GM19438 (cell line): ENCODE data around the gene DIRAS3.
"Not testable (repeated sequence)": the region's sequence is repeated elsewhere in the genome, so short reads cannot be mapped to it uniquely, and the experiment has no call there.

Experiments used
- ATAC-seq: cut with Tn5 transposase; IDR thresholded peaks from one replicate; pipeline ENCODE4 v1.9.1; 2021; ENCODE audit warnings: low read depth; ENCODE audit not compliant: unreplicated experiment

The DIRAS3 gene

DNA sequence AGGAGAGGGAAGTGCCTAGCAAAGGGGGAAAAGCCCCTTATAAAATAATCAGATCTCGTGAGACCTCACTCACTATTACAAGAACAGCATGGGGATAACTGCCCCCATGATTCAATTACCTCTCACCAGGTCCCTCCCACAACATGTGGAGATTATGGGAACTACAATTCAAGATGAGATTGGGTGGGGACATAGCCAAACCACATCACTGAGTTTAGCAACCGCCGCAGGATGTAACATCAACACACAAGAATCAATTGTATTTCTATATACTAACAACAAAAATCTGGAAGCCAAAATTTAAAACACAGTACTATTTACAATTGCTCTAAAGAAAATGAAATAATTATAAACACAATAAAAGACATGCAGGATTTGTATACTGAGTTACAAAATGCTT is 21.9 kb downstream of the DIRAS3 start:
- ATAC-seq, result no peak

DNA sequence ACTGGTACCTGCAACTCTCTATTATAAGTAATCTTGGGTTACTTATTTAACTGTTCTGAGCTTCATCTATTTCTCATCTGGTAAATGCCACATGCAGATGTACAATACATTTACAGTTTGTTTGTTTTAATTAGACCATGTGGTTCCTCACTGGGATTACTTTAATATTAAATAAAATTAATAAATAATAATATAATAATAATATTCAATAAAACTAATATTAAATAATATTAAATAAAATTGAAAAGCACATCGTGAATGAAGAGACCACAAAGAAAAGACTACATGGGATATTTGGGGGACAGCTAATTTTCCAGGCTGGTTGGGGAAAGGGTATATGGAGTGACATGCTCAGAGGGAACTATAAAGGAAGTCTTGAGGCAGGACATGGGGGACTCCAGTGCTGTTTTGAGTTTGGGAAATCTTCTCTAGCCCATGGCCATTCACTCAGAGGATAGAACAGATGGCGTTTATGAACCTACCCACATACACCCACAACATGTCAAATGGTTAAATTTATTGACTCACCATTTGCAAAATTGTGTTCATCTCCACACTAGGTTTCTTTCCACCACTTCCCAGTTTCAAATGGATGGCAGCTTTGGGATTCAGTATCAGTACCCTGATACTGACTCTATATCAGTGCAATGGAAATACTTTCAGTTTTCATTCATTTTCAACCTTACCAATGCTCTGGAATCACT is 25.6 kb downstream of the DIRAS3 start:
- ATAC-seq, result no peak

DNA sequence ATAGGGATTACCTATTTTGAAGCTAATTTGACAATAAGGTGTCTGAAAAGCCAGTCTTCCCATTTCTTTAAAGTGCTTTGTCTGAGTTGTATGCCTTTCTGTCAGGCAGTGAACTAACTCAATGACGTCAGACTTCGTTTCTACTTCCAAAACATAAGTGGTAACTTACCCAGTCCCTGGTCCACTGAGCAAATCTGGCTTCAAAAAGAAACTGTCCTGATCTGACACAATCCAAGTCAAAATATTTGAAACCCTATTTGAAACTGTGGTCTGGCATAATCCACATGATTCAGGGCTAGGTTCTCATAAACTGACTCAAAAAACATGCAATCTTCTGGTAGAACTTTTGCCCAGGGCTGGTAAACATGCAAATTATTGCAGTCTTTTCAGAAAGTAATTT is 34.0 kb downstream of the DIRAS3 start:
- no peak for ATAC-seq

DNA sequence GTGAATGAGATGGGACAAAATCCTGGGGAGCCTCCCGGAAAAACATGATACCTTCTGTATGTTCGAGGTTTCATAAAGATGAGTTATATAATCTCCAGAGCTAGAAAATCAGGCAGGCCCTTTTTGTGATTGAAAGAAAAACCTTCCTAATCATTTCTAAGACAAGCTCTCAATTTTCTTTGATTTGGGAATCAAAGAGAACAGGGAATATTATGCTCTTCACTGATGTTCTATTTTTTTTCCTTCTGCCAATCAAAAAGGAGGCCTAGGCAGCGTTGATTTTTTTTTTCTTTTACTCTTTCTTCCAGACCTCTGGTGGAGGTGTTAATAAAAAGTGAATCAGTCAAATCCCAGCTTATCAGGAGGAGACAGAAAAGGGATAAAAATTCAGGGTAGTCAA is 34.5 kb downstream of the DIRAS3 start:
- ATAC-seq, result no peak

DNA sequence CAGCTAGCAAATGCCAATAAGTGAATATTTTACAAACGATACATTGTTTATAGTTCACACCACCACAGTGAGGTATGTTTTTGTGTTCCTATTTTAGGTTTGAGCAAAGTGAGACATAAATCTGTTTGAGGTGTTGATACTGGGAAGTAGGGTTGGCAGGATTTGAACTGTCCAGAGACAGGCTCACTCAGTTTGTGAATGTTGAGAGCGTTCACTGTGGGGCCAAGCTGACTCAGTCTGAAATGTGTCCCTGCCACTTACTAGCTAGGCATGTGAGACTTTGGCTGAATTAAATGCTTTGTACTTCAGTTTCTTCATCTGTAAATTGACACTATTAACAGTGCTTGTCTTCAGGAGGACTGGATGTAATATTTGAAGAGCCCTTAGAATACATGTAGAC is 35.1 kb downstream of the DIRAS3 start:
- no peak for ATAC-seq

DNA sequence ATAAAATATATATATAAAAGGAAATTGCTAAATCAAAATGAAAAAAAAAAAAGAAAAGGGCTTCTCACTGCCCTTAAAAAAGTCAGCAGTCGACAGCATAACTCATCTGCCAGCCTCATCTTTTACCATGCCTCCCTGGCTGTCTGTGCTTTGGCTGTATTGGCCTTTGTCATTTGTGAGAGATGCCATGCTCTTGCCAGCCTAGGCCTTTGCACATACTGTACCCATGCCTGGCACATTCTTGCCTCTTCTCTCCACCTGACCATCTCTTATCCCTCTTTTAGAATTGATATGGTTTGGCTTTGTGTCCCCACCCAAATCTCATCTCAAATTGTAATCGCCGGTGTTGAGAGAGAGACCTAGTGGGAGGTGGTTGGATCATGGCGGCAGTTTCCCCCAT is 37.1 kb downstream of the DIRAS3 start:
- no peak for ATAC-seq

DNA sequence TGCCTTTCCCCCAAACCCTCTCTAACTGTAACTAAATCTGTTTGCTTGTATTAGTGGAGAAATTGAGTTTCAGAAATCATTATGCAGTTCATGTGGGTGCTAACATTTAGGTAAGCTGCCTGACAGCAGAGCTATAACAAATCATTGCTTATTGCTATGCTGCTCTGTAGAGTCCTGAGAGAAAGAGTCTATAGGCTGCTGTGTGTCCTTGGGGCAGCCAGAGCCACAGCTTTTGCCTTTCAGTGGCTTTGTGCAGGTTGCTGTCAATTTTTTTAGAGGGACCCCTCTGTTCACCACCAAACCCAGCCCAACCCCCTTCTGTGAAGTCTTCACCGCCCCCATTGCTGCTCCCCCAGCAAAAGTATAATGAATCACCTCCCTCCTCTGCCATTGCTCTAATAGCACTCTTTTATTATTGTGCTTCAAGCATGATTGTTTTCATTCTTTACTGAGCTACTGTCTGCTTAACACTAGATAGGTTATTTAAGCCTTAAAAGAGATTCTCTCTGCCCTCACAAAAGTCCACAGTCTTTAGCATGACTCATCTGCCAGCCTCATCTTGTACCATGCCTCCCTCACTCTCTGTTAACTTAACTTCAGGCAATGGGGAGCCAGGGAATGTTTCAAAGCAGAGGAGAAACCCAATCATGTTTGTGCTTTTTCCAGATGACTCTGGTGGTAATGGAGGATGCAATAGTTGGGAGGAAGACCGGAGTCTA is 38.6 kb downstream of the DIRAS3 start:
- ATAC-seq, result no peak

DNA sequence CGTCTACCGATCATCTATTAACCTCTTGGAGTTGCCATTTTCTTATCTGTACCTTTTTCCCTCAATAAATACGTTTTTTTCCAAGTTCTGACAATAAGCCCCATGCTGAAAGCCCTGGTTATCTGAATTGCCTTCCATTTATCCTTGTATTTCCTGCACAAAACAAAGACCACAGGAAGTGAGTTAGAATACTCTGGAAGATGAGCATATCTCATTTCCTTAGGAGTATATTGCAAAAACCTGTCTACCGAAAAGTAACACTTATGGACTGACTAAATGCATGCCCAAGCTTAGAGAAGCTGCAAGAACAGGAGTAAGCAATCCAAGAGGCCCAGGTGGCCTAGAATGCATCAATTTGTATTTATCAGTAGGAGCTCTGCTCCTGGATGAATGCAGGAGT is 39.9 kb downstream of the DIRAS3 start:
- no peak for ATAC-seq

DNA sequence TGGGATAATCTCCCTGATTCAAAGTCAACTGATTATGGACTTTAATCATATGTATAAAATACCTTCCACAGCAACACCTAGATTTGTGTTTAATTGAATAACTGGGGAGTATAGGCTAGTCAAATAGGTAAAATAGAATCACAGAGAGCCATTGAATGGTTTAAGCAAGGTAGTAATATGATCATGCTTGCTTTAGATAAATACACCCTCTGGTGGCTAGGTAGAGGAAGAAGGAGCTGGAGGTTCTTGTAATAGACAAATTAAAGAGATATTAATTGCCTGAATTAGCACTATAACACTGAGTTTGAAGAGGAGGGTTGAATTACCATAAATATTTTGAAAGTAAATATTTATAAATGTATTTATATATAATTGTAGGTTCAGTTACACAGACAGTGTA is 40.3 kb downstream of the DIRAS3 start:
- ATAC-seq, result no peak

DNA sequence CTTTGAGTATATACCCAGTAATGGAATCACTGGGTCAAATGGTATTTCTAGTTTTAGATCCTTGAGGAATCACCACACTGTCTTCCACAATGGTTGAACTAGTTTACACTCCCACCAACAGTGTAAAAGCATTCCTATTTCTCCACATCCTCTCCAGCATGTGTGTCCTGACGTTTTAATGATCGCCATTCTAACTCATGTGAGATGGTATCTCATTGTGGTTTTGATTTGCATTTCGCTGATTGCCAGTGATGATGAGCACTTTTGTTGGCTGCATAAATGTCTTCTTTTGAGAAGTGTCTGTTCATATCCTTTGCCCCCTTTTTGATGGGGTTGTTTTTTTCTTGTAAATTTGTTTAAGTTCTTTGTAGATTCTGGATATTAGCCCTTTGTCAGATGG is 46.8 kb downstream of the DIRAS3 start:
- not testable (repeated sequence) for ATAC-seq

DNA sequence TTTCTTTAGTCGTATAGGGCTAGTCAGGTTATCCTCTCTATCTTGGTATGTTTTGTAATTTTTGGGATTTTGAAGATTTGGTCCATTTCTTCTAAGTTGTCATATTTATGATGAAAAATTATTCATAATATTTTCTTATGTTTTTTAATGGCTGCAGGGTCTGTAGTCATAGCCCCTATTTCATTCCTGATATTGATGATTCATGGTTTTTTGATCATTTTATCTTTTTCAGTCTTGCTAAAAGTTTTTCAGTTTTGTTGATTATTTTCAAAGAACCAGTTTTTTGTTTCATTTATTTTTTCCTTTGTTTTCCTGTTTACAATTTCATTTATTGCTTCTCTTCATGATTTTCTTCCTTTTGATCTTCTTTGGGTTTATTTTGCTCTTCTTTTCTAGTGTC is 50.2 kb downstream of the DIRAS3 start:
- no peak for ATAC-seq

DNA sequence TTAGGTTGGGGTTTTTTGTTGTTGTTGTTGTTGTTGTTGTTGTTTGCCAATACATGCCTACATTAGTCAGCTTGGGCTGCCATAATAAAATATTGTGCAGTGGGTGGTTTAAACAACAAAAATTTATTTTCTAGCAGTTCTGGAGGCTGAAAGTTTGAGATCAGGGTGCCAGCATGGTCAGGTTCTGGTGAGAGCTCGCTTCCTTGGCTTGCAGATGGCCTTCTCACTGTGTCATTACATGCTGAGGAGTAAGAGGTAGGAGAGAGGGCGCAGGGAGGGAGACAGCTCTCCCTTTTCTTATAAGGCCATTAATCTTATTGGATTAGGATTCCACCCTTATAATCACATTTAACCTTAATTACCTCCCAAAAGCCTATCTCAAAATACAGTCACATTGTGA is 52.7 kb downstream of the DIRAS3 start:
- ATAC-seq, result no peak
